HG03439 (cell line): Measurements from ENCODE around the gene CD300C.
"Not testable (repeated sequence)": the region's sequence is repeated elsewhere in the genome, so short reads cannot be mapped to it uniquely, and the experiment has no call there.

Experiments used
- ATAC-seq: cut with Tn5 transposase; IDR thresholded peaks from one replicate; pipeline ENCODE4 v1.9.1; 2021; ENCODE audit warnings: mild to moderate bottlenecking, moderate library complexity; ENCODE audit not compliant: unreplicated experiment

The CD300C gene

GRCh38 chr17:74545843-74546230 is at the start of gene CD300C:
TSS of gene CD300C (minus strand) at chr17:74546115. CDS start at chr17:74545782, 333 bp downstream.
- ATAC-seq, result no peak

- no peak for ATAC-seq
These were observed 49.3 kb upstream of the CD300C start for GRCh38 chr17:74595037-74595750.

DNA sequence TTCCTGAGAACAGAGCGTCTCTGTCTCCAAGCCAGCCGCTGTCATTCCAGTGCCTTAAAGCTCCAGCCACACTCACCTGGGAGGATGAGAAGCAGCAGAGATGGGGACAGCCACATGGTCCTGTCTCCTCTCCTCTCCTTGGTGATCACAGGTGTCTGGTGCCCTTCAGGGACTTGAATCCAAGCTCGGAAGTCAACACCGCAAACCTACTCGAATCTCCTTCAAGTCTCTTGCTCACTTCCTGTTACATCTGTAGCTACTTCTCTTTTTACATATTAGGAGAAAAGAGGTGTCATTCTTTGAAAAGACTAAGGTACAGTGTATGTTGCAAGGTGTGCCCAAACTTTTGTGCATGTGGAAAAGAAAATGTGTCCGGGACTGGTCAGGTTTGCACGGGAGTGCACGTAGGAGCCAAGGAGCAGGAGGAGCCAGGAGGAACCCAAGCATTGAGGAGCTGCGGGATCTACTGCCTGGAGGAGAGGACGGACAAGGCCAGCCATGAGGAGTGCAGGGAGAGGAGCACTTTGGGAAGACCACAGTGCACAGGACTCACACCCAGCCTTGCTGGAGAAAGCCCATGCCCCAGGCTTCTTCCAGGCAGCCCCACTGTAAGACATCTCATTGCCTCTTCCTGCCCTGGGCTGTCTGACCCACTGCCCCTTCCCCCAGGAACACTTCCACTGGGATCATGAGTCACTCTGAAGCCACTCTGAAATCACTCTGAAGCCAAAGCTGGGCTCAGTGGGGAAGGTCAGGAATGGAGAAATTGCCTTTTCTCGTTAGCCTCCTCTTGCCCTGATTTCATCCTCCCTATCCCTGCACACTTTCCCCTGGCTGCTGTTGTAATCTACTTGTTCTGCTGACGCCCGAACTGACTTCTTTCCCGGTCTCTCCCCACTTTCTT is 46.4 kb upstream of the CD300C start, which contains the start of gene CD300LD:
Gene CD300LD (minus strand): TSS at position 197 of the 904 bp plus-strand sequence. CDS start 81 bp downstream, at position 116.
- ATAC-seq, result no peak

DNA sequence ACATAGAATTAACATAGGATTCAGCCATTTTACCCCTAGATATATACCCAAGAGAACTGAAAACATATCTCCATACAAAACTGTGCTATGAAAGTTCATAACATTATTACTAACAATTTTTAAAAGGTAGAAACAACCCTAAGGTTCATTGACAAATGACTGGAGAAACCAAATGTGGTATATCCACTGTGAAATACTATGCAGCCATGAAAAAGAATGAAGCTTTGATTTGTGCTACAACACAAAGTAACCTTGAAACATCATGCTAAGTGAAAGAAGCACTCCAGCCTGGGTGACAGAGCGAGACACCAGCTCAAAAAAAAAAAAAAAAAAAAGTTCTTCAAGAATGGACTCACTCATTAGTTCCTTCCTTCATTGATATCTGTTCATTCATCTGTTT is 45.6 kb upstream of the CD300C start:
- no peak for ATAC-seq

DNA sequence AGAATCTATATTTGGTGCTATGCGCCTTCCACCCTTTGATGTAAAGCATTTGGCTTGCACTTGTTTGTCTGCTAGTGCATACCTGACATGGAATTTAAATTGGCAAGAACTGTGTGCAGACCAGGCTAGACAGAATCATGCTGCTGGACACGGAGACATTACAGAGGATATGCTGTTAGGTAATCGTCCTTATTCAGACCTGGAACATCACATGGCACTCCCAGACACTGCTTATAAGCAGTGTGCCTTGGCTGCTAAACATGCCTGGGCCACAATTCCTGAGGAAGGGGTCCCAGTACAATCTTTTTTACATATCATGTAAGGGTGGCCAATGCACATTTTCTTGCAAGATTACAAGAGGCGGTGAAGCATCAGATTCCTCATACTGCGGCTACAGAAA is 39.8 kb upstream of the CD300C start:
- no peak for ATAC-seq

DNA sequence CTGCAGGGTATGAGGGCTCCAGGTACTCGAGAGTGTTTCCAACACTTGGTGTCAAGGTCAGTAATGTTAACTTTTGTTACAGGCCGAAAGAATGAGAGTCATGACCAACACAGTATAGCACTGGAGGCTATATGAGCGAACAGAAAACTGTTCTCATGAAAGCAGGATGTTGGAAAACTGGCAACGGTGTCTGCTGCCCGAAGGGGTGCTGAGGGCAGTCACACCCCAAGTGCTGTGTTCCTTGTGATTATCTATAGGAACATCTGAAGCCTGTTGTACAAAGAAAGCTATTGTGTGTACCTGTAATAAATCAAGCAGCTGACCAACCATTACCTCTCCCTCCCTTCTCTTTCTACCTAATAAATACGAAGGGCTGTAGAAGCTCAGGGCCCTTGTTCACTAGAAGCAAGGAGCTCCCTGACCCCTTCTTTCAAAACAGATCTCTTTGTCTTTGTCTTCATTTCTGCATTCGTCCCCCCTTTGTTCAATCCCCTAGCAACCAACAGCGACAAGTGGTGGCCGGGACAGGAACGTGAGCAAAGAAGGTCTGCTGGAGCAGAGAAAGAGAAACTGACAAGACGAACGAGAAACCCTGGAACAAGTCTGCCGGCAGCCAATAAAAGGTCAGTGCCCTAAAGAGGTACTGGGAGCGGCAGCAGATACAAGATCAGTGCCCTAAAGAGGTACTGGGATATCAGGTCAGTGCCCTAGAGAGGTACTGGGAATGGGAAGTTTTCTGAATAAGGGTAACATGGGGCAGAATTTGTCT is 38.6 kb upstream of the CD300C start:
- ATAC-seq, result no peak

- ATAC-seq, result no peak
These were observed 36.7 kb upstream of the CD300C start for GRCh38 chr17:74582633-74583032.

DNA sequence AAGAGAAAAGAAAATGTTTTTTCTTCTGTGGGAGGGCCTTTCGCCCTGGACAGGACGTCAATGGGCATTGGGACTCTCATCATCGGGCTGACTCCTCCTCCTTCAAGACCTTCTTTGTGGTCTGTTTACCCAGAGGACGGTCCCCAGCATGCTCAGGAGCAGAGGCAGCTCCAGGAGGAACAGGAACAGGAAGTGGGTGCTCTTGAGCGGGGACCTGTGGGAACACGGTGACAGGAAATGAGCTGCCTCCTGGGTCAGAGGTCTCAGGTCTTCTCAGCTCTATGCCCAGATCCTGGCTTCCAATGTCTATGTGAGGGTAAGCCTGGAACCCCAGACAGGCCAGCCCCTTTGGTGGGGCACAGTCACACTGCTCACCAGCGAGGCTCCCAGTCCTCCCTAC is 34.0 kb upstream of the CD300C start:
- ATAC-seq, result no peak

- no peak for ATAC-seq
These were observed 33.1 kb upstream of the CD300C start for GRCh38 chr17:74578979-74579378.

- no peak for ATAC-seq
These were observed 28.7 kb upstream of the CD300C start for GRCh38 chr17:74574489-74575142.

DNA sequence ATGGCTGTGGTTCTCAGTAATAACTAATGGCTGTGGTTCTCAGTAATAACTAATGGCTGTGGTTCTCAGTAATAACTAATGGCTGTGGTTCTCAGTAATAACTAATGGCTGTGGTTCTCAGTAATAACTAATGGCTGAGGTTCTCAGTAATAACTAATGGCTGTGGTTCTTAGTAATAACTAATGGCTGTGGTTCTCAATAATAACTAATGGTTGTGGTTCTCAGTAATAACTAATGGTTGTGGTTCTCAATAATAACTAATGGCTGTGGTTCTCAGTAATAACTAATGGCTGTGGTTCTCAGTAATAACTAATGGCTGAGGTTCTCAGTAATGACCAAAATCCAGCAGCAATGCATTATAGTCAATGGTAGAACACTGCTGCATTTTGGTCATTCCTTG is 27.7 kb upstream of the CD300C start:
- not testable (repeated sequence) for ATAC-seq

DNA sequence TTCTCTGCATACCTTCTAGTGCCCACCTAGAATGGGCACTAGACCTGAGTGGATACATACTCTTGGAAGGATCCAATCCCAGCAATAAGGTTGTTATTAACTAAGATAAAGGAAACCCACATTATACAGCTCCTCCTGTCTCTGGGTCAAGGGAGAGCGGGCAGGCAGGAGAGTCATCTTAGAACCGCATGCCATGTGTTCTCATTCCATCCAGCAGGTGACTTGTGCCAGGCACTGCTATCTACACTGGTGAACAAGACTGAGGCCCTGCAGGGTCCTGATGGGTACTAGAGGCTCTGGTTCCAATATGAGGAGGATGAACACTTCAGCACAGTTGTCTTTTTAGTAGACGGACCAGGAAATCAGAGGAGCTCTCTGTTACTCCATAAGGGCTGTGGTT is 27.3 kb upstream of the CD300C start:
- ATAC-seq, result no peak

- ATAC-seq, result no peak
These were observed 25.8 kb upstream of the CD300C start for GRCh38 chr17:74571621-74572270.

GRCh38 chr17:74569020-74570003 is 23.4 kb upstream of the CD300C start:
- ATAC-seq, result no peak

GRCh38 chr17:74568106-74568873 is 22.4 kb upstream of the CD300C start:
- no peak for ATAC-seq

GRCh38 chr17:74567397-74567796 is 21.5 kb upstream of the CD300C start, which contains the start of gene CD300H:
TSS of gene CD300H (minus strand) at chr17:74567509.
- no peak for ATAC-seq

DNA sequence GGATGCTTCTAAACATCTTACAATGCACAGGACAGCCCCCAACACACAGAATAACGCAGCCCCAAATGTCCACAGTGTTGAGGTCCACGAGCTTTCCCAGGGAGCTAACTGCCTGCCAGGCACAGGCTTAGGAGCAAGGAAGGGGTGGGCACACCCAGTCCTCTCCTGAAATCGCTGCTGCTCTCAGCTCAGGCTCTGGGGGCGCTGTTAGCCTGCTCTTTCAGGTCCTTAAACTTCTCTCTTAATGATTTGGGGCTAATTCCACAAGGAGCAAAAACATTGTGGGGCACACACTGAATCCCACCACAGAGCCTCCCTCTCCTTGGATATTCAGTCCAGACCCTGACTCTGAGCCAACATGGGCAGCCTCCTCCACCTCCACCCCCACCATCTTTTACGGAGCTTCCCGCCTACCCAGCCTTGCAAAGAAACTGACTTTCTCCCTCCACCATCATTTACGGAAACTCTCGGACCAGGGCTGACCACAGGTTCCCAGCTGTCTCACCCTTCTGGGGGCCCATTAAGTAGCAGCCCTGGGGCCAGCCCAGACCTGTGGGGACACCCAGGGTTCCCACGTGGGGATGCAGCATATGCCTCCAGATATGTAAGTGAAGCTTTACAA is 20.3 kb upstream of the CD300C start:
- ATAC-seq, result no peak

GRCh38 chr17:74565126-74565525 is 19.2 kb upstream of the CD300C start:
- ATAC-seq, result no peak
